H1 (cell line): ENCODE data around the gene WWC1. TPM values are rescaled to one million over a fixed set of nuclear protein-coding genes. Genes with fewer than 3 reads are reported as not detected.
A peak's percentile ranks its signal among the peaks of the same experiment; 100 is the strongest.

ENCODE experiments used
- CTCF ChIA-PET: fragments of 300-600 bp; sonication (Branson Sonifier 250); formaldehyde crosslinking; loops from one replicate; lab custom pipeline; 2021; ENCODE audit not compliant: partially characterized antibody; lab: Charles Lee
- POLR2A ChIA-PET: fragments of 300-600 bp; sonication (Branson Sonifier 250); formaldehyde crosslinking; loops from one replicate; lab custom pipeline; 2021; ENCODE audit warnings: inconsistent platforms; ENCODE audit not compliant: partially characterized antibody; lab: Charles Lee
- DNase-seq, 2 experiments: peaks; one replicate each; pipeline versions ENCODE4 v3.0.0 to v3.0.0-alpha.2; 2010 to 2022; ENCODE audit warnings: low spot score in 2 of 2, low read depth in 1 of 2, mixed read lengths in 1 of 2
- FAIRE-seq: peaks from 2 replicates; lab custom pipeline; 2011; peaks lifted over from hg19 to GRCh38; lab: Jason Lieb, UNC
- H2AFZ ChIP-seq: 2 replicates; pipeline ENCODE4 v1.8.1; 2012; ENCODE audit warnings: low read length, inconsistent platforms
- H2AK5ac ChIP-seq: 2 replicates; pipeline ENCODE4 v1.6.1; 2013; ENCODE audit warnings: low read depth, low read length
- H2BK120ac ChIP-seq: replicated peaks from 2 replicates; pipeline ENCODE3; 2013; ENCODE audit warnings: low read depth, low read length, inconsistent platforms
- H2BK12ac ChIP-seq: 2 replicates; pipeline ENCODE4 v1.6.1; 2013; ENCODE audit warnings: low read depth, low read length
- H2BK15ac ChIP-seq: 2 replicates; pipeline ENCODE4 v1.6.1; 2013; ENCODE audit warnings: low read length
- H2BK20ac ChIP-seq: 2 replicates; pipeline ENCODE4 v1.6.1; 2013; ENCODE audit warnings: low read length
- H2BK5ac ChIP-seq: 2 replicates; pipeline ENCODE4 v1.6.1; 2013; ENCODE audit warnings: low read depth, low read length
- H3K14ac ChIP-seq: 2 replicates; pipeline ENCODE4 v1.6.1; 2013; ENCODE audit warnings: inconsistent platforms; ENCODE audit not compliant: insufficient read length
- H3K18ac ChIP-seq: 2 replicates; pipeline ENCODE4 v1.6.1; 2013; ENCODE audit warnings: low read length; ENCODE audit errors: extremely low read depth
- H3K23ac ChIP-seq: 2 replicates; pipeline ENCODE4 v1.6.1; 2013; ENCODE audit warnings: inconsistent platforms; ENCODE audit not compliant: insufficient read length
- H3K23me2 ChIP-seq: 2 replicates; pipeline ENCODE4 v1.6.1; 2013; ENCODE audit warnings: low read depth, low read length
- H3K27ac ChIP-seq: 2 replicates; pipeline ENCODE4 v1.6.1; 2011; ENCODE audit warnings: low read depth, low read length, inconsistent platforms
- H3K27me3 ChIP-seq, 4 experiments: replicated peaks in 1 of 4; 1 replicate in 1 of 4; 2 replicates in 3 of 4; pipeline versions ENCODE4 v1.6.1 to v1.8.1; 2011 to 2013; ENCODE audit warnings: low read length in 3 of 4, mild to moderate bottlenecking in 3 of 4, inconsistent platforms in 2 of 4, mixed read lengths in 2 of 4, moderate library complexity in 1 of 4; ENCODE audit not compliant: control insufficient read depth in 3 of 4, insufficient read depth in 3 of 4; ENCODE audit errors: extremely low read depth in 1 of 4
- H3K36me3 ChIP-seq, 4 experiments: 2 replicates each; pipeline versions ENCODE4 v1.6.1 to v1.8.1; 2011 to 2013; ENCODE audit warnings: mild to moderate bottlenecking in 4 of 4, low read length in 3 of 4, moderate library complexity in 2 of 4, control low read depth in 1 of 4, inconsistent platforms in 1 of 4; ENCODE audit not compliant: insufficient read depth in 4 of 4, control insufficient read depth in 2 of 4
- H3K4ac ChIP-seq: replicated peaks from 2 replicates; pipeline ENCODE3; 2013; ENCODE audit warnings: low read length, low read depth, mixed read lengths, inconsistent platforms; ENCODE audit not compliant: insufficient read length
- H3K4me1 ChIP-seq, 4 experiments: replicated peaks in 1 of 4; 1 replicate in 1 of 4; 2 replicates in 3 of 4; pipeline versions ENCODE4 v1.6.1 to v1.8.1; 2011 to 2013; ENCODE audit warnings: low read length in 3 of 4, inconsistent platforms in 2 of 4, mixed read lengths in 1 of 4; ENCODE audit not compliant: insufficient read depth in 4 of 4, control insufficient read depth in 3 of 4
- H3K4me2 ChIP-seq, 2 experiments: 2 replicates each; pipeline versions ENCODE4 v1.6.1 to v1.8.1; 2011 to 2013; ENCODE audit warnings: low read depth in 2 of 2, low read length in 2 of 2, control low read depth in 1 of 2, inconsistent platforms in 1 of 2, mild to moderate bottlenecking in 1 of 2; ENCODE audit not compliant: insufficient read depth in 1 of 2
- H3K4me3 ChIP-seq, 4 experiments: fragments of 200-600, 300-600 bp in 1 of 4; sonication (generic), shearing (Covaris generic), sonication (Bioruptor Twin) in 1 of 4; 2 replicates each; pipeline versions ENCODE4 v1.5.1 to v1.8.1; 2011 to 2016; ENCODE audit warnings: low read length in 4 of 4, low read depth in 3 of 4, control low read depth in 2 of 4, inconsistent platforms in 2 of 4, mild to moderate bottlenecking in 2 of 4, mixed read lengths in 1 of 4, moderate library complexity in 1 of 4; ENCODE audit not compliant: insufficient read depth in 2 of 4; ENCODE audit errors: extremely low read depth in 1 of 4
- H3K56ac ChIP-seq: replicated peaks from 2 replicates; pipeline ENCODE3; 2013; ENCODE audit warnings: low read depth, mild to moderate bottlenecking, mixed read lengths, low read length, inconsistent platforms; ENCODE audit not compliant: insufficient read length
- H3K79me1 ChIP-seq: 2 replicates; pipeline ENCODE4 v1.6.1; 2013; ENCODE audit warnings: low read depth, low read length, control low read depth
- H3K79me2 ChIP-seq, 2 experiments: 2 replicates each; pipeline versions ENCODE4 v1.6.1 to v1.8.1; 2012 to 2013; ENCODE audit warnings: low read length in 2 of 2, mild to moderate bottlenecking in 2 of 2, inconsistent platforms in 1 of 2; ENCODE audit not compliant: insufficient read depth in 2 of 2, control insufficient read depth in 1 of 2
- H3K9ac ChIP-seq, 4 experiments: replicated peaks in 1 of 4; 1 replicate in 1 of 4; 2 replicates in 3 of 4; pipeline versions ENCODE4 v1.6.1 to v1.8.1; 2011 to 2013; ENCODE audit warnings: low read depth in 3 of 4, low read length in 3 of 4, control low read depth in 2 of 4, mild to moderate bottlenecking in 2 of 4, moderate library complexity in 2 of 4, inconsistent platforms in 1 of 4; ENCODE audit errors: extremely low read depth in 1 of 4
- H3K9me3 ChIP-seq, 2 experiments: 2 replicates each; pipeline versions ENCODE4 v1.6.1 to v1.8.1; 2012 to 2013; ENCODE audit warnings: mild to moderate bottlenecking in 2 of 2, moderate library complexity in 2 of 2, control low read depth in 1 of 2, inconsistent platforms in 1 of 2, low read depth in 1 of 2, low read length in 1 of 2, mixed read lengths in 1 of 2; ENCODE audit not compliant: insufficient read depth in 2 of 2
- H4K20me1 ChIP-seq, 2 experiments: replicated peaks in 1 of 2; 2 replicates each; pipeline versions ENCODE3 to v1.8.1; 2011 to 2013; ENCODE audit warnings: inconsistent platforms in 2 of 2, low read length in 2 of 2, mild to moderate bottlenecking in 1 of 2; ENCODE audit not compliant: insufficient read depth in 2 of 2, control insufficient read depth in 1 of 2
- H4K5ac ChIP-seq: 2 replicates; pipeline ENCODE4 v1.6.1; 2013; ENCODE audit warnings: low read length, low read depth, mixed read lengths, inconsistent platforms; ENCODE audit not compliant: insufficient read length
- H4K8ac ChIP-seq: 2 replicates; pipeline ENCODE4 v1.8.0; 2013; ENCODE audit warnings: mild to moderate bottlenecking, moderate library complexity, low read length, inconsistent platforms; ENCODE audit not compliant: insufficient read depth; ENCODE audit errors: extremely low read depth
- H4K91ac ChIP-seq: replicated peaks from 2 replicates; pipeline ENCODE3; 2013; ENCODE audit warnings: low read length, mixed read lengths, inconsistent platforms; ENCODE audit not compliant: insufficient read length
- CHD1 ChIP-seq: IDR thresholded peaks from 2 replicates; pipeline ENCODE4 v1.6.1; 2012; ENCODE audit warnings: low read depth, low read length, improper control_type of control experiment
- KDM1A ChIP-seq: fragments of 200-600, 300-600 bp; sonication (generic); IDR thresholded peaks from 2 replicates; pipeline ENCODE4 v1.7.1; 2016; ENCODE audit warnings: mild to moderate bottlenecking, low read length, borderline replicate concordance
- KDM5A ChIP-seq: fragments of 200-600 bp; IDR thresholded peaks from 2 replicates; pipeline ENCODE4 v1.7.1; 2012; ENCODE audit warnings: mild to moderate bottlenecking, low read length, inconsistent platforms, mixed read lengths
- PHF8 ChIP-seq: fragments of 200-600 bp; sonication (generic); conservative IDR thresholded peaks from 2 replicates; pipeline ENCODE4 v1.7.1; 2012; ENCODE audit warnings: low read depth, mild to moderate bottlenecking, inconsistent platforms, low read length, moderate library complexity
- POLR2A ChIP-seq, 2 experiments: IDR thresholded peaks; 1 replicate in 1 of 2; 2 replicates in 1 of 2; pipeline ENCODE4 v1.6.1; 2011; ENCODE audit warnings: low read depth in 2 of 2, low read length in 2 of 2, mild to moderate bottlenecking in 2 of 2; ENCODE audit errors: control extremely low read depth in 1 of 2
- POLR2AphosphoS5 ChIP-seq: IDR thresholded peaks from 2 replicates; pipeline ENCODE4 v1.6.1; 2011; ENCODE audit warnings: low read depth, low read length
- POU5F1 ChIP-seq: IDR thresholded peaks from 2 replicates; pipeline ENCODE4 v1.6.1; 2011; ENCODE audit warnings: low read depth, mild to moderate bottlenecking, low read length, moderate library complexity
- SP1 ChIP-seq: IDR thresholded peaks from 2 replicates; pipeline ENCODE4 v1.6.1; 2011; ENCODE audit warnings: low read depth, low read length
- TBP ChIP-seq: IDR thresholded peaks from 2 replicates; pipeline ENCODE4 v1.6.1; 2011; ENCODE audit warnings: low read depth, low read length, improper control_type of control experiment
- WGBS, 2 experiments: shearing (Covaris generic) in 1 of 2; methylation state at CpG; one replicate each; pipeline versions ENCODE4 v1.1.6 to v1.1.7; 2013 to 2015; ENCODE audit warnings: low lambda C conversion rate in 2 of 2, mixed read lengths in 2 of 2, inconsistent platforms in 1 of 2, low coverage in 1 of 2, missing lambda C conversion rate in 1 of 2; ENCODE audit not compliant: insufficient replicate concordance in 2 of 2, insufficient coverage in 1 of 2, insufficient read length in 1 of 2; ENCODE audit errors: extremely low coverage in 1 of 2, missing lambda C conversion rate in 1 of 2; 5-methylcytosine and 5-hydroxymethylcytosine counted together
- polyA plus RNA-seq, 7 experiments: library from polyadenylated mRNA; depleted of rRNA in 3 of 7; stranded (reverse) in 5 of 7; unstranded in 2 of 7; fragments of >200 nt in 5 of 7; fragments of 200-250 nt in 2 of 7; gene quantifications; 1 replicate in 5 of 7; 2 replicates in 1 of 7; 4 replicates in 1 of 7; pipeline versions ENCODE4 v1.2.1 to v1.2.3, GENCODE V29; 2011 to 2013; ENCODE audit warnings: missing spikeins in 2 of 7, mixed read lengths in 2 of 7
- total RNA-seq: library from RNA; stranded (reverse); fragmentation: NEBNext Ultra II Directional; extraction: Animal tissue kit (Norgen Biotek cat#: 25700); gene quantifications from 2 replicates; pipeline ENCODE4 v1.2.1, GENCODE V29; 2021
- TF ChIP-seq, protein P1 (sequence below), 3 experiments: IDR thresholded peaks; 1 replicate in 2 of 3; 2 replicates in 1 of 3; pipeline versions ENCODE4 v1.5.1 to v1.6.1; 2011; ENCODE audit warnings: low read length in 3 of 3, mild to moderate bottlenecking in 3 of 3, inconsistent platforms in 2 of 3, low read depth in 1 of 3, moderate library complexity in 1 of 3; ENCODE audit not compliant: insufficient read depth in 1 of 3; ENCODE audit errors: control extremely low read depth in 1 of 3

The WWC1 gene
- total and polyA plus RNA-seq, 2 of the 8 experiments (the other 6 are each of a cell fraction or from before 2014, with no cell fraction given): 16.4 to 41.1 TPM

DNA sequence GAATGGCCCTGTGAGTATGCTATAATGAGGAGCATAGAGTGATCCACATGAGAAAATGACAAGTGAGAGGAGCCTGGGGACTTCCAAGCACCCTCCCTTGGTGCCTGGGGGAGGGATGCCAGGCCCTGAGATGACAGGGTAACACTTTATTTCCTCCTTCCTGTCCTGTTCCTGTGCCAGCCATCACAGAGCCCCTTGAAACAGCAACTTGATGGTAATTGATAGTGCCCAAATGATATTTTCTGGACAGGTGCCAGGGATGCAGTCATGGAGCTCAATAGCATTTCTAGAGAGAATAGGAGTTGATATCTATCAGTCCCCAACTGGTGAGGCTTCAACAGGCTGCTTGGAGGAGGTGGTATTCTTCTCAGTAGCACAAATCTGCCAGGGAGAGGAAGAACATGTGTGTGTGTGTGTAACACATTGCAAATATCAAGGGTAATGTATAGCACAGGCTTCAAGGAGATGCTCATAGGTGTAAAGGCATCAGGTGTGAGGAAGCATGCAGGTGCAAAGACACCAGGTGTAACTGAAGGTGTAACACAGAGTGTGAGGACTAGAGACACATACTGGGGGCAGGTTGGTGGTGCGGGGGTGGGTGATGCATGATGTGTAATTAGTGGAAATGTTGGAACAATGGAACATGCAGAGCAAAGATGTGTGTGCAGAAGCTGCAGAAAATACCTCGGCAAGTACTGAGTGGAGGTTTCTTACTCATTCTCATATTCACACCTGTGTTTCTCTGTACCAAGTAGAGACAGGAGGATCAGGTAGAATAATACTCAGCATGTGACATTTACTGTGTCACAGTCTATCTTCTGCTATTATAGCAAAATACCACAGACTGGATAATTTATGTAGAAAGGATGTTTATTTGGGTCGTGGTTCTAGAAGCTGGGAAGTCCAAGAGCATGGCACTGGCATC lies 18.1 kb upstream of the WWC1 start:
- DNase-seq (no peak), FAIRE-seq (no peak)
- H3K56ac ChIP-seq: no peak overlapping the region
- no peak overlapping the region for H3K18ac ChIP-seq
- ChIA-PET POLR2A (no interaction called here), CTCF (interaction anchor here (0.6 to 1.8 kb wide), 8 partner anchors 9 to 491 kb away, joined by 3 to 6 read pairs (median 3); partner anchors contain the start of gene RARS1)
- no peak overlapping the region for H4K8ac ChIP-seq
- no peaks in the 10 kb centered on the region for H3K9me3 ChIP-seq
- H3K36me3 ChIP-seq: no peaks in the 10 kb centered on the region
- peaks cover 0 to 2% of the 10 kb centered on the region in 2 experiments for H4K20me1 ChIP-seq
- no peaks in the 10 kb centered on the region; a peak in 1 of 7 replicates for H3K27me3 ChIP-seq
- H3K4me1 ChIP-seq: peaks cover 0 to 9% (median under 1%) of the 10 kb centered on the region in 4 experiments; a peak in 3 of 7 replicates
- 75% methylated on average over 3 of the region's 3 CpGs; no CpG with 5 or more reads in 1 of the 2 experiments for WGBS, 2 experiments
- H4K5ac ChIP-seq: no peak overlapping the region
- no peak overlapping the region for H2BK20ac ChIP-seq
- no peak overlapping the region for H3K4ac ChIP-seq
- H3K23ac ChIP-seq: no peak overlapping the region
- no peak overlapping the region for H2BK5ac ChIP-seq
- H3K79me2 ChIP-seq: no peaks in the 10 kb centered on the region
- no peak overlapping the region for H2AFZ ChIP-seq
- H3K9ac ChIP-seq: no peak overlapping the region
- no peaks in the 10 kb centered on the region for H3K79me1 ChIP-seq
- H3K4me2 ChIP-seq: no peak overlapping the region
- H2BK120ac ChIP-seq: no peak overlapping the region
- H4K91ac ChIP-seq: no peak overlapping the region
- no peak overlapping the region for H3K14ac ChIP-seq
- H3K4me3 ChIP-seq: no peak overlapping the region
- no peak overlapping the region for H2BK12ac ChIP-seq
- 0 out of 2 replicates have a peak overlapping the region, but pooled peaks have one; percentile 46 for H2BK15ac ChIP-seq
- H3K23me2 ChIP-seq: no peaks in the 10 kb centered on the region; the same call in 1 of the 2 replicates
- H3K27ac ChIP-seq: no peak overlapping the region
- H2AK5ac ChIP-seq: no peak overlapping the region
- TF ChIP-seq TBP (no peak), CHD1 (no peak), POU5F1 (no peak), KDM5A (no peak), POLR2A (IDR thresholded peaks at IDR 0.05; ENCODE audit: control extremely low read depth in 1 of 2, low read depth in 2 of 2, low read length in 2 of 2) (no peak), PHF8 (no peak), SP1 (no peak), POLR2AphosphoS5 (no peak), KDM1A (no peak)
- TF ChIP-seq, protein P1, sequence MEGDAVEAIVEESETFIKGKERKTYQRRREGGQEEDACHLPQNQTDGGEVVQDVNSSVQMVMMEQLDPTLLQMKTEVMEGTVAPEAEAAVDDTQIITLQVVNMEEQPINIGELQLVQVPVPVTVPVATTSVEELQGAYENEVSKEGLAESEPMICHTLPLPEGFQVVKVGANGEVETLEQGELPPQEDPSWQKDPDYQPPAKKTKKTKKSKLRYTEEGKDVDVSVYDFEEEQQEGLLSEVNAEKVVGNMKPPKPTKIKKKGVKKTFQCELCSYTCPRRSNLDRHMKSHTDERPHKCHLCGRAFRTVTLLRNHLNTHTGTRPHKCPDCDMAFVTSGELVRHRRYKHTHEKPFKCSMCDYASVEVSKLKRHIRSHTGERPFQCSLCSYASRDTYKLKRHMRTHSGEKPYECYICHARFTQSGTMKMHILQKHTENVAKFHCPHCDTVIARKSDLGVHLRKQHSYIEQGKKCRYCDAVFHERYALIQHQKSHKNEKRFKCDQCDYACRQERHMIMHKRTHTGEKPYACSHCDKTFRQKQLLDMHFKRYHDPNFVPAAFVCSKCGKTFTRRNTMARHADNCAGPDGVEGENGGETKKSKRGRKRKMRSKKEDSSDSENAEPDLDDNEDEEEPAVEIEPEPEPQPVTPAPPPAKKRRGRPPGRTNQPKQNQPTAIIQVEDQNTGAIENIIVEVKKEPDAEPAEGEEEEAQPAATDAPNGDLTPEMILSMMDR (IDR thresholded peaks at IDR 0.05; ENCODE audit: control extremely low read depth in 1 of 3, insufficient read depth in 1 of 3, low read depth in 1 of 3, low read length in 3 of 3): no peak
